ENCODE measurements around the gene CCDC142. TPM values are rescaled to one million over a fixed set of nuclear protein-coding genes. Genes with fewer than 3 reads are reported as not detected.

The CCDC142 gene
- total and polyA plus RNA-seq, 2 of the 8 experiments (the other 6 are each of a cell fraction or from before 2014, with no cell fraction given): 6.0 to 10.7 TPM

DNA sequence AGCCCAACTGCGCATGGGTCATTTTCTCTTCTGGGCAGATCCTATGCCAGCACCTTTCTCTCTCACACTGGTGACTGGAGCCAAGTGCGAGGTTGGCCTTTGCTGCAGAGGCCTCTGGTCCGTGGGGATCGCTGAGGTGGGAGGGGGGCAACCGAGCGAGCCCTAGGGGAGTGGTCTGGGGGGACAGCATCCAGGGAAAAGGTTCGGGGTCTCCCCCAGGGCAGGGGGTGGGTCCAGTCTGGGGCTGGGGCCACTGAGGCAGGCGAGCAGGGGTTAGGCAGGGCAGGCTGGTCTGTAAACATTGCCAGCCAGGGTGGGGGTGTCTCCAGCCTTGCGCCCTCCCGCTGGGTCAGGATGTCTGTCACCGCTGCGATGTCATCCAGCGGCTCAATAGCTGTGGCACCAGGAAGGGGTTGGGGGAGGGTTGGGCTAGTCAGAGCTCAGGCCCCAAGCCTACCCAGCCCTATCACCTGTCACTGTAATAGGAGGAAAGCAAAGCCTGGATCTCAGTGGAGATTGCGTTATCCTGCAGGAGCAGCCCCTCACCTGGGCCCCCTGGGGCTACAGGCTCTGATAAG is 56.5 kb downstream of the CCDC142 start (continued):
- TF ChIP-seq E2F6 (IDR thresholded peaks at IDR 0.05) (no peak), JUND (IDR thresholded peaks at IDR 0.05; ENCODE audit: low read length) (no peak), SIN3A (conservative IDR thresholded peaks at IDR 0.05 in 1 of 2, IDR thresholded peaks at IDR 0.05 in 1 of 2; ENCODE audit: low read depth in 1 of 2, low read length in 2 of 2) (no peak), BCL11A (IDR thresholded peaks at IDR 0.05; ENCODE audit: low read depth in 2 of 2, low read length in 2 of 2) (no peak)

All from H1 (cell line).